Bronchial epithelial cell (primary cell): Measurements from ENCODE around the gene DTYMK. TPM values are rescaled to one million over a fixed set of nuclear protein-coding genes. Genes with fewer than 3 reads are reported as not detected.

Experiments
- DNase-seq: peaks from one replicate; pipeline ENCODE4 v3.0.0-alpha.2; 2010; ENCODE audit warnings: low read depth
- FAIRE-seq: peaks from 2 replicates; lab custom pipeline; 2011; peaks lifted over from hg19 to GRCh38; lab: Jason Lieb, UNC
- H3K27me3 ChIP-seq: 2 replicates; pipeline ENCODE4 v1.5.1; 2011; ENCODE audit warnings: low read length; ENCODE audit not compliant: control insufficient read depth, insufficient read depth
- H3K36me3 ChIP-seq: 2 replicates; pipeline ENCODE4 v1.5.1; 2011; ENCODE audit warnings: low read length; ENCODE audit not compliant: control insufficient read depth, insufficient read depth
- H3K4me3 ChIP-seq: 2 replicates; pipeline ENCODE4 v1.5.1; 2011; ENCODE audit warnings: mild to moderate bottlenecking, low read depth, low read length, control low read depth
- total RNA-seq: library from RNA; depleted of rRNA; stranded (reverse); fragments of >200 nt; gene quantifications from 2 replicates; pipeline ENCODE4 v1.2.1, GENCODE V29; 2014
- TF ChIP-seq, protein P1 (sequence below): IDR thresholded peaks from 2 replicates; pipeline ENCODE4 v1.5.1; 2011; ENCODE audit warnings: mild to moderate bottlenecking, moderate library complexity, low read length, control low read depth, inconsistent platforms; ENCODE audit not compliant: insufficient read depth, severe bottlenecking

Gene DTYMK
- total RNA-seq, 1 donor from 2014 or later, result 21.1 TPM

DNA sequence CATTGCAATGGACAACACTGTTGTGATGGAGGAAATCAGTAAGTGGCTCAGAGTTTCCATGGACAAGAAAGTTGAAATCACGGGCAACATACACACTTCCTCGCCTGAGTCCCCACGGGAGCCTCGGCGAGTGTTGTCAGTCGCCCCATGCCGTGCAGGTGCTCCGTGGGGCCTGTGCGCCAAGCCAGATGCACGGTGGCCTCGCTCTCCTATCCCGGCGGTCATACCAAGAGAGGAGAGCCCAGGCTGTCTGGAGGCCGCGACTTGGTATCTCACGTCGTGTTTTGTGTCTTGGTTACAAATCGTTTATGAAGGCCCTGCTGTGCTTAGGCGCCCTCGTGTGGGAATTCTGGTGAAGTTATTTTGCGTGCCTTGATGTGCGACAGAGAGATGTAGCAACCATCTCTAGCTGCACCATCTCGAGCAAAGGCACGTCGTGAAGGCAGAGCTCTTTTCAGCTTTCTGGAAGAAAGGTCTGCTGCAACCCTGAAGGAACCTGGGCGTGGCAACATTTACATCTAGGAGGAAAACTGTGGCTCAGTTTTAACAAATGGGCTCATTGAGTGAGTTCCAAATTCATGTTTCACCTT, 27.4 kb downstream of the DTYMK start:
- Histone ChIP-seq H3K27me3 (no peaks in the 10 kb centered on the region), H3K4me3 (no peak overlapping the region), H3K36me3 (peaks cover 26% of the 10 kb centered on the region)
- TF ChIP-seq, protein P1, sequence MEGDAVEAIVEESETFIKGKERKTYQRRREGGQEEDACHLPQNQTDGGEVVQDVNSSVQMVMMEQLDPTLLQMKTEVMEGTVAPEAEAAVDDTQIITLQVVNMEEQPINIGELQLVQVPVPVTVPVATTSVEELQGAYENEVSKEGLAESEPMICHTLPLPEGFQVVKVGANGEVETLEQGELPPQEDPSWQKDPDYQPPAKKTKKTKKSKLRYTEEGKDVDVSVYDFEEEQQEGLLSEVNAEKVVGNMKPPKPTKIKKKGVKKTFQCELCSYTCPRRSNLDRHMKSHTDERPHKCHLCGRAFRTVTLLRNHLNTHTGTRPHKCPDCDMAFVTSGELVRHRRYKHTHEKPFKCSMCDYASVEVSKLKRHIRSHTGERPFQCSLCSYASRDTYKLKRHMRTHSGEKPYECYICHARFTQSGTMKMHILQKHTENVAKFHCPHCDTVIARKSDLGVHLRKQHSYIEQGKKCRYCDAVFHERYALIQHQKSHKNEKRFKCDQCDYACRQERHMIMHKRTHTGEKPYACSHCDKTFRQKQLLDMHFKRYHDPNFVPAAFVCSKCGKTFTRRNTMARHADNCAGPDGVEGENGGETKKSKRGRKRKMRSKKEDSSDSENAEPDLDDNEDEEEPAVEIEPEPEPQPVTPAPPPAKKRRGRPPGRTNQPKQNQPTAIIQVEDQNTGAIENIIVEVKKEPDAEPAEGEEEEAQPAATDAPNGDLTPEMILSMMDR, result peak; percentile 81
- DNase-seq (peak; percentile 57), FAIRE-seq (peak; percentile 64)

DNA sequence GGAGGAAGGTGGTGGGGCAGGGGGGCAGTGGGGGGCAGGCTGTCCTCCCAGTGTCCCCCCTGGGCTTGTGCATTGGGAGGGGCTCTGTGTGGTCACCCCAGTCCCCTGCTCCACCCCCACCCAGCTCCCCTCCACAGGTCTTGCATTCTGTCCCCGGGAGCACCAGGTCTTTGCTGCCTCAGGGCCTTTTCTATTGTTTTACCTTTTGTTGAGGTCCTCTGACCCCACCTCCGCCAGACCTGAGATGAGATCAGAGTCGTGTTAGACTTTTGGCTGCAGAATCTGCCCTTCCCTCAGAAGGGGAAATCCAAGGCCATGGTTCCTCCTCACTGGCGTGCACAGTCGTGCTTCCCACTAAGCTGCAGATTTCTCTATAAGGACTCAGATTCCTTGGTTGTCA, 28.3 kb downstream of the DTYMK start:
- DNase-seq (no peak), FAIRE-seq (no peak)

DNA sequence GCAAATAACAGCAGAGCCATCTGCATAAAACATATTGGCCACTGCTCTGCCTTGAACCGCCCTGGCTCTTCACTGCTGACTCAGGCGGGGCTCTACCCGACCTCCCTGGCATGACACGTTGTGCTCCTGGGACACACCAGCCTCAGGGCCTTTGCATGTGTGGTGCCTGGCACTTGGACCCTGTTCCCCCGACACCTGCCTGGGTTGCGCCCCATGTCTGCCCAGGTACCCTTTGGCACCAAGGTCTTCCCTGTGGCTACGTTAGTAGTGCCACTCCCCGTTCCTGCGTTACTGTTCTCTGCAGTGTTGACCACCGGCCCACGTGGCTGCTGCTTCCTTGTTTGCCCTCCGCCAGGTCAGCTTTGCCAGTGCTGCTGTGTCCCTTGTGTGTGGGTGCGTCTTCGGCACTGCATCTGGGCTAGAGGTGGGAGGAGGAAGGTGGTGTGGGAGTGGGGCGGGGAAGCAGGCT, 28.8 kb downstream of the DTYMK start:
- no peak for FAIRE-seq
- Histone ChIP-seq H3K4me3 (no peak overlapping the region), H3K27me3 (no peaks in the 10 kb centered on the region), H3K36me3 (peaks cover 33% of the 10 kb centered on the region)
- DNase-seq, result no peak
- TF ChIP-seq, protein P1, result no peak

More for the DNA sequence above, 28.3 kb downstream of the DTYMK start:
- Histone ChIP-seq H3K27me3 (no peaks in the 10 kb centered on the region), H3K36me3 (peaks cover 29% of the 10 kb centered on the region), H3K4me3 (no peak overlapping the region)
- TF ChIP-seq, protein P1, result no peak

DNA sequence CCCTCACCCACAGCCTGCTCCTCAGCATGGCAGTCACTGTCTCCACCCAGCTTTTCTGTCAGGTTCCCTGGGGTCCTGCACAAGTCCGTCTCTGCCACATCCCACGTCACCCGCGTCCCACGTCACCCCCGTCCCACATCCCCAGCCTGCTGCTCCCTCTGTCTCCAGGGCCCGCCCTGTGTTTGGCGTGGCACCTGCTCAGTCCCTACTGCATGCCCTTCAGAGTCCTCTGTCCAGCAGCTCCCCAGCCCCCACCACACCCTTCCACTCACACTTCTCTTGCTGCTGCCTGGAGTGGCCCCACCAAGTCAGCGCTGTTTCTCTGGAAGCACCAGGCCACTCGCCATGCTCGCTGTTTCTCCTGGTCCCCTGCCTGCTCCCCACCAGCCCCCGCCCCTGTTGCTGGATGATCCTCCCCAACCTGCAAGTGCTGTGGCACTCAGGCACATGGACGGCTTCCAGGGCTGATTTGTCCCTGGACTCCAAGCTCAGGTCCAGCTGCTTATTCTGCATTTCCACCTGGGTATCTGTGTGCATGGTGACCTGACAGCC, 30.3 kb downstream of the DTYMK start:
- Histone ChIP-seq H3K36me3 (peaks cover 39% of the 10 kb centered on the region), H3K4me3 (no peak overlapping the region), H3K27me3 (no peaks in the 10 kb centered on the region)
- DNase-seq (no peak), FAIRE-seq (peak; percentile 47)
- TF ChIP-seq, protein P1, result no peak

DNA sequence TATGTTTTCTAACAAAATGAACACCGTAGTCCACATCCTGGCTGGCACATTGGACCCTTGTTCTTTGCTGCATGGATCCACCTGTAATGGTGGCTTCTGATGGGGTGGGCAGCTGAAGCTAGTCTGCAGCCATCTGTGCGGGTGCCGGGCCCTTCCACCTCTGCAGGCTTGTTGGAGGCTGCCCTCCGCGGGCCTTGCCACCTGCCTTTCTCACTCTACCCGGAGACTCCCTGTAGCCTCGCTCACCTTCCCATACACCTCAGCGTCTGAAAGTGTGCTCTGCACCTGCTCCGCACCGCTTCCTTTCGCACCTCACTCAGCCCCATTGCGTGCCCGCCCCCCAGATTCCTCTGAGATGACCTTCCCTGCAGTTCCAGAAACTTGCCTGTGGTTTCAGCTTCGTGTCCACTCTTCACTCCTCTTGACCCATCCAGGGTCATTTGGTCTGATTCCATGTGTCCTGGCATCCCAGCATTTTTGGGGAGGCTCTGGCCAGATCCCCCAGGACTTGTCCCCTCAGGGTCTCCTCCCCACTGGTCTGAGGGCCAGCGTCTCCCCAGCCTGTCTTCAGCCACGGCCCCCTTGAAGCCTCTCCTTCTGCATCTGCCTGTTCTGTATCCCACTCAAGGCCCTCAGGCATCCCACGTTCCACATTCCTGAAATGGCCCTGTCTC, 31.0 kb downstream of the DTYMK start:
- Histone ChIP-seq H3K27me3 (no peaks in the 10 kb centered on the region), H3K36me3 (peaks cover 39% of the 10 kb centered on the region)
- FAIRE-seq, result no peak

More for the DNA sequence above, 31.0 kb downstream of the DTYMK start:
- no peak overlapping the region for H3K4me3 ChIP-seq
- TF ChIP-seq, protein P1, result no peak
- DNase-seq, result no peak
